Left hindlimb (tissue), 1 donor: ENCODE measurements around the gene LRMDA.
A peak's percentile ranks its signal among the peaks of the same experiment; 100 is the strongest.

Source experiments
- DNase-seq: peaks from one replicate; pipeline ENCODE4 v3.0.0-alpha.2; 2018

Gene LRMDA

GRCh38 chr10:76298329-76298728 is 866.9 kb downstream of the LRMDA start:
- no peak for DNase-seq

GRCh38 chr10:76299501-76299900 is 868.1 kb downstream of the LRMDA start:
- no peak for DNase-seq

GRCh38 chr10:76301211-76301610 is 869.8 kb downstream of the LRMDA start:
- no peak for DNase-seq

GRCh38 chr10:76301950-76302349 is 870.5 kb downstream of the LRMDA start:
- no peak for DNase-seq

- no peak for DNase-seq
These were observed 871.1 kb downstream of the LRMDA start for GRCh38 chr10:76302481-76302880.

- no peak for DNase-seq
These were observed 871.7 kb downstream of the LRMDA start for GRCh38 chr10:76302961-76303630.

- DNase-seq = peak; percentile 74
These were observed 872.4 kb downstream of the LRMDA start for GRCh38 chr10:76303682-76304316.

- DNase-seq = no peak
These were observed 874.6 kb downstream of the LRMDA start for GRCh38 chr10:76305930-76306615.

GRCh38 chr10:76306856-76307255 is 875.4 kb downstream of the LRMDA start:
- no peak for DNase-seq

- DNase-seq = no peak
These were observed 877.6 kb downstream of the LRMDA start for GRCh38 chr10:76309070-76309469.

GRCh38 chr10:76309741-76310587 is 878.5 kb downstream of the LRMDA start:
- no peak for DNase-seq

GRCh38 chr10:76310588-76311080 is 879.2 kb downstream of the LRMDA start:
- no peak for DNase-seq

GRCh38 chr10:76311752-76312636 is 880.6 kb downstream of the LRMDA start:
- DNase-seq = no peak

- DNase-seq = no peak
These were observed 883.8 kb downstream of the LRMDA start for GRCh38 chr10:76315240-76315639.

GRCh38 chr10:76316234-76316633 is 884.8 kb downstream of the LRMDA start:
- DNase-seq = no peak

GRCh38 chr10:76317078-76317477 is 885.7 kb downstream of the LRMDA start:
- no peak for DNase-seq

GRCh38 chr10:76318211-76318610 is 886.8 kb downstream of the LRMDA start:
- DNase-seq = no peak

GRCh38 chr10:76319661-76320060 is 888.2 kb downstream of the LRMDA start:
- no peak for DNase-seq

GRCh38 chr10:76324283-76324682 is 892.9 kb downstream of the LRMDA start:
- no peak for DNase-seq

GRCh38 chr10:76327441-76327840 is 896.0 kb downstream of the LRMDA start:
- no peak for DNase-seq

- no peak for DNase-seq
These were observed 896.9 kb downstream of the LRMDA start for GRCh38 chr10:76328348-76328747.
